ENCODE measurements around the gene SDHAF2.
A peak's percentile ranks its signal among the peaks of the same experiment; 100 is the strongest.
"Not testable (repeated sequence)": the region's sequence is repeated elsewhere in the genome, so short reads cannot be mapped to it uniquely, and the experiment has no call there.

SDHAF2 gene

GRCh38 chr11:61429691-61430582 lies at the start of gene SDHAF2, which contains the start of gene CPSF7:
SDHAF2 (plus strand) TSS chr11:61430124; CDS start chr11:61430147, 23 bp downstream.
CPSF7 (minus strand) TSS chr11:61429975; CDS start chr11:61429235, 740 bp downstream.
- DNase-seq: peak; percentile 98

- no peak for DNase-seq
Measured at GRCh38 chr11:61380884-61381283, 49.0 kb upstream of the SDHAF2 start.

GRCh38 chr11:61383859-61384258 lies 46.1 kb upstream of the SDHAF2 start:
- not testable (repeated sequence) for DNase-seq

GRCh38 chr11:61384271-61385242 lies 45.4 kb upstream of the SDHAF2 start:
- DNase-seq: no peak

GRCh38 chr11:61390161-61390560 lies 39.8 kb upstream of the SDHAF2 start:
- DNase-seq: no peak

- DNase-seq: peak; percentile 24
Measured at GRCh38 chr11:61392981-61393595, 36.8 kb upstream of the SDHAF2 start.

GRCh38 chr11:61401173-61401572 lies 28.8 kb upstream of the SDHAF2 start:
- DNase-seq: no peak

- DNase-seq: no peak
Measured at GRCh38 chr11:61401573-61401972, 28.4 kb upstream of the SDHAF2 start.

- no peak for DNase-seq
Measured at GRCh38 chr11:61403658-61404057, 26.3 kb upstream of the SDHAF2 start.

- no peak for DNase-seq
Measured at GRCh38 chr11:61404103-61404502, 25.8 kb upstream of the SDHAF2 start.

GRCh38 chr11:61404641-61405040 lies 25.3 kb upstream of the SDHAF2 start:
- DNase-seq: no peak

- no peak for DNase-seq
Measured at GRCh38 chr11:61406067-61406466, 23.9 kb upstream of the SDHAF2 start.

GRCh38 chr11:61406991-61407728 lies 22.8 kb upstream of the SDHAF2 start:
- DNase-seq: no peak

GRCh38 chr11:61411589-61411988 lies 18.3 kb upstream of the SDHAF2 start:
- DNase-seq: no peak

GRCh38 chr11:61413496-61413895 lies 16.4 kb upstream of the SDHAF2 start:
- DNase-seq: no peak

GRCh38 chr11:61414547-61414946 lies 15.4 kb upstream of the SDHAF2 start:
- no peak for DNase-seq

GRCh38 chr11:61415381-61415780 lies 14.5 kb upstream of the SDHAF2 start:
- no peak for DNase-seq

GRCh38 chr11:61416941-61417340 lies 13.0 kb upstream of the SDHAF2 start:
- DNase-seq: no peak

GRCh38 chr11:61417670-61418069 lies 12.3 kb upstream of the SDHAF2 start:
- DNase-seq: no peak

GRCh38 chr11:61418136-61418535 lies 11.8 kb upstream of the SDHAF2 start:
- no peak for DNase-seq

- no peak for DNase-seq
Measured at GRCh38 chr11:61422226-61422625, 7.7 kb upstream of the SDHAF2 start.
